Stimulated activated CD4-positive, alpha-beta T cell treated with anti-CD3 and anti-CD28 coated beads, Interleukin-2, amount 100 ng/mL, for 48 hours (primary cell): ENCODE results near the gene GABRG3.

Experiments
- DNase-seq, 2 donors: peaks; one replicate each; pipeline ENCODE4 v3.0.0-alpha.2; 2020

GABRG3 gene

DNA sequence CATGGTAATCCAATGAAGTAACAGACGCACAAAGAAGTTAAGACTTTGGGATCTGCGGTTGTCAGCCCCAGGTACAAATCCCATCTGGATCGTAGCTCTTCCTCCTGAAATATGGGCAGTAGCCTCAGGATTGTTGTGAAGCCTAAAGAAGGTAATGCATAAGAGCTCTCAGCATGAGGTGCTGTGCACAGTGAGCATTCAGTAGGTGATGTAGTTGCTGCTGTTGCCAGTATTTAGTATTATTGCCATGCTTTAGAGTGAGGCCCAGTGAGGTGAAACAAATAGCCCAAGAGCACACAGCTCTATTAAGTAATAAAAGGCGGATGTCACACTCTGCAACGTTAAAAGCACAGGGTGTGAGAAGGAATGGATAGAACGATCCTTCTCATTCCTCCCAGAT lies 225.7 kb downstream of the GABRG3 start:
- DNase-seq, result no peak

DNA sequence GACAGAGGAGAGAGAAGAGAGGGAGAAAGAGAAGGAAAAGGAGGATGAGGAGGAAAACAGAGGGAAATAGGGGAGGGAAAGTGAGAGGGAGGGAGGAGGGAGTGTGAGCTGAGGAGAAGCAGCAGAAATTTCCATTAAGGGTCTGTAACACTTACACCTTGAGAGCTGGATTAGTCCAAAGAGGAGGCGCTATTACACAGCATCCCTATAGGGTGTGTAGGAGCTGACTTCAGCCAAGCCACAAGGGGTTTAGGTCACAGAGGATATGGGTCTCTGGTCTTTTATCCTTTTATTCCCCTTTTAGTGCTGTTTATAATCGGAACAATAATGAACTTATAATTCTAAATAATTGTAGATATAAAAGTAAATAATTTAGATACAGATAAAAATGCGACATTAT lies 230.4 kb downstream of the GABRG3 start:
- no peak for DNase-seq

DNA sequence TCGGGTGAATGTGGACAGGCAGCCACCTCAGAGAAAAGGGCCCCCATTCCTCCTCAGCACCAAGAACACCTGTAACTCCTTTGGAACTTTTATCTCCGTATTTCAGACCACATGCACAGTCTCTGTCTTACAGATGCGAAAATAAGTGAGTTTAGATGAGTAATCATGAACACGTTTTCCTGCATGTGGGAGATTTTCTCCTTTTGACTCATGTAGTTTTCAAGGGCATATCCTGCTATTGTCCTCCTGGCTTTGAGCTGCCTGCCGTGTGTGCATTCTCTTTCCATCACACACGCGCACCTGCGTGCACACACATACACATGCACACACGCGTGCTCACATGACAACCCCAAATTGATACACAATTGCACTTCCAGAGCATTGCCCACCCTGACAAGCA lies 239.2 kb downstream of the GABRG3 start:
- DNase-seq, result no peak

DNA sequence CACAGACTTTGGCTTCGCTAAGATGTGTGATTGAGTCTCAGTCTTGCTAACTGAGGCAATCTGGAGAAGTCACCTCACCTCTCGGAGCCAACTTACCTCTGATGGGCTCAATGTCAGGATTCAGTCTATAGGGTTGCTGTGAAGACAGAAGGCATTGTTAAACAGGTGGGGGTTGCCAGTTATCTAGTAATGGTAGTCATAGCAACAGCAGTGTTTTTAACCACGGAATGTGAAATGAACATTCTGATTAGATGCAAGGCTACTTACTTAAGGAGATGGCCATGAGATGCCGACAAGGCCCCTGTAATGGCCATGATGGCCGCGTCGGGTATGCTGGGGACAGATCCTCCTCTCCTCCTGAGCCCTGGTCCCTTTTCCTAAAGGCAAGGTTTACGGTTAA lies 243.1 kb downstream of the GABRG3 start:
- DNase-seq, result no peak

DNA sequence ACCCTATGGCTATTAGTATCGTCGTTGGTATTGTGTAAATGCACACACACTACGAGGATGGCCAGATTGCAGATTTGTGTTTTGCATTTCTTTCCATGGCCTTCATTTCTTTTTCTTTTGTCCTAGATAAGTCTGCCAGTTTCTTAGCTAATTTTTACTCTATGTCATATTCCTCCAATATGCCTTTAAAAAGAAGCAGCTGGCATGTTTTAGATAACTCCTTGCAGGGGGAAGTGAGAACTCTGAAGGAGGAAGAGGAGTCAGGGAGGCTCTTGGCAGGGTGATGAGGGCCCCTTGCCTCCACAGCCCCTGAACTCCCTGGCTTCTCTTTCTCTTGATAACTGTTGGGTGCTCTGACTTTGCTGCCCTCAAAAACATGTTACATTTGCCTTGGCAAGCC lies 244.0 kb downstream of the GABRG3 start:
- no peak for DNase-seq

DNA sequence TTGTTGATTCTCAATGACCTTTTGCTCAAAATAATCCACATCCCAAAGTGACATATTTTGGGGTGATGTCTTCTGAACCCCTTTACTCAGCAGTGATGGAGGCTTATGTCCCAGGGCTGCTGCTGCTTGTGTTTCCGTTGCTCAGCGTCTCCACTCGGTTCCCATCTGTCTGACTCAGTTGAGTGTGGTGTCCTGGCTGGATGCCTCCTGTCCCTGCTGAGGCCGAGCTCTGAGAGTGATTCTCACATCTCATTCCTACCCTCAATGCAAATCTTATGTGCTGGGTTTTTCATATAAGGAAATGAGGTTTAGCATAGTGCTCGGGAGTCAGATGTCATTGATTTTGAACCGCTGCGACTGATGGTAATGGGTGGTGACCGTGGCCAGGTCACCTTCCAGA lies 247.4 kb downstream of the GABRG3 start:
- DNase-seq, result no peak

DNA sequence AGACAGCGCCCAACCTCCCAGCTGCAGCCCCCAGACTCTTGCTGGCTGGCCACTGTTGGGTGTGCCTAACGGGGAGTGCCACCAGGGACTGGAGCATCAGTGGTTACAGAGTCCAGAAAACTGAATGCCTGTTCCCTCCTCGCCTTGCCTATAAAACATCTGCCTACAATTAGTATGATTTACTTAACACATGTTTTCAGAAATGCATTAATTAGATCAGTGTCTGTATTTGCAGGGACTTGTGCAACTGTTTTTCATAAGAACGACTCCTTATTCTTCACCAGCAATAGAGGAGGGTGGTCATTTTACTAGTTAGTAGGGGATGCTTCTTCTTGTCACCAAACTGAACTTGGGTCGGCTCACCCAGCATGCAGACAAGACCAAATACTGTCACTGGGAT lies 248.7 kb downstream of the GABRG3 start:
- no peak for DNase-seq

DNA sequence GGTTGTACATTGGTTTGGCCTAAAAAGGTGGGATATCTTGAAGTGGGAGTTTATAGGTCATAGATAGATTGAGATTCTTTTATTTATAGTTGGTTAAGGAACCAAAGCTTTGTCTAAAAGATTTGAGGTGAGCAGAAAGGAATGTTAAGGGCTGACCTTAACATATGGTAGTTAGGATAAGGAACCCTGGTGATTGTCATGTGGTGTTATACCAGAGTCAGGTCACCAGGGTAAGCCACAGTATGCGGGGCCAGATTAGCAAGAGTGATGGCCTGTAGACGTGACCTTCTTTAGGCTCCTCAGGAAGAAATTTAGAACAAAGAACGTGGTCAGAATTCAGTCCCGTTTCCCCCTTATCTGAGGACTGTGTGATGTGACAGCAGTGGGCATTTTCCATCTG lies 249.2 kb downstream of the GABRG3 start:
- DNase-seq, result no peak

DNA sequence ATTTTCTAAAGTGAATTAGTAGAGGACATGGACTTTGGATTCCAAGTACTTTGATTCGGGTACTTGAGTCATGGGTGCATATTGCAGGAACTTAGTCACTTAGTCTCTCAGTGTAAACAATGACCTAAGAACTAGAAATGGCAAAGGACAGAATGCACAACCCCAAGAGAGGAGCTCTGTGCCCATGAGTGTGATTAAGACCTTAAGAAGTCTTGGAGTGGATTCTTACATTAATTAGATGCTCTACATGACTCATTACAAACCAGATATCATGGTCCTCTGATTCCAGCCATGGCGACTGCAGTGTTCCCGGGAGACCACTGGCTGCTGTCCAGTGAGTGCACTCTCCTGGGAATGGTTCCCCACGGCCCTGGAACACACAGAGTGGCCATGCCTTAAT lies 251.5 kb downstream of the GABRG3 start:
- DNase-seq, result no peak

DNA sequence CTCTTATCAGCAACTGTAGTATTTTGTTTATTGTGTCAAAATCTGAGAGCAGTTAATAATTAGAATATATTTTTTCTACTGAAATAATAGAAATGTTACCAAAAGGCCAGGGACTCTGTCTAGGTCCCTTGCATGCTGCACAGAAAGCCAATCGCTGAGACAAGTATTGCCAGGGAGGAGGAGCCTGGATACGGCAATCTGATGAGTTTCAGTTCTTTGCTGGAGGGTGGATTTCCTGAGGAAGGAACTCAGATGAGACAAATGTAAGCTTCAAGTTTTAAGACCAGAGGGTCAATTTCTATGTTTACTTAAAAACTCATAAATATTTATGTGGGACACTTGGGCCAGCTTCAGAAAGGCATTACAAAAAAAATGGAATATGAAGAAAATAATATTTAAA lies 252.2 kb downstream of the GABRG3 start:
- no peak for DNase-seq

DNA sequence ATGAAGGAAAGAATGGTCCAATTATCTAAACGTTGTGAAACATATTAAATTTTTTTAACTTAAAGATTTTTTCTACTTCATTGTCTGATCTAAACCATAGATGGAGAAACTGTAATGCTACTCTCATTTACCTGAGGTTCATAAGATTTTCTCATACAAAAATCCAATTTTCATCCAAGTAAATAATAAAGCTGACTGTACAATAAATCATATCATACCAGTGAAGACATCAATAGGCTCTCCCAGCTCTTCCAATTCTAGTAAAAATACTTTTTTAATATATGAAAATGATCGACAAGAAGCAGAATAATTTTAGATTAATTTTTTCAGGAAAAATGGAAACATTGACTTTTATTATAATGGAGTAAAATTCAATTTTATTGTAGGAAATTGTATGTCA lies 260.8 kb downstream of the GABRG3 start:
- DNase-seq, result no peak

DNA sequence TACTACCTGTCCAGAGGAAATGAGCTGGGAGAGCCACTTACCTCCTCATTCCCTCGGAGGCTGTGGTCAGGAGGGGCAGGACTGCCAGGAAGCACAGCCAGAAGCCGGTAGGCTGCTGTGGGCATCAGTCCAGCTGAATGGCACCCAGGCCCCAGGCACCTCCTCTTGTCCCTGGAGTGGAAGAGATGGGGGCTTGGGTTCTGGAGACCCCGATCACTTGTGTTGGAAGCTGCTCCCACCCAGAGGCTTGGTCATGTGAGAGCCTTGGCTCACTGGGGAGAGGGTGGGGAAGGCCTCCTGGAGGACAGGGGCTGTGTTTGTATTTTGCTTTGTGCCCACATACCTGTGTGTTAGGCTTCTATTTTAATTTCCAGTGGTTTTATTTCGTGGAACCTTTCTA lies 261.9 kb downstream of the GABRG3 start:
- no peak for DNase-seq

DNA sequence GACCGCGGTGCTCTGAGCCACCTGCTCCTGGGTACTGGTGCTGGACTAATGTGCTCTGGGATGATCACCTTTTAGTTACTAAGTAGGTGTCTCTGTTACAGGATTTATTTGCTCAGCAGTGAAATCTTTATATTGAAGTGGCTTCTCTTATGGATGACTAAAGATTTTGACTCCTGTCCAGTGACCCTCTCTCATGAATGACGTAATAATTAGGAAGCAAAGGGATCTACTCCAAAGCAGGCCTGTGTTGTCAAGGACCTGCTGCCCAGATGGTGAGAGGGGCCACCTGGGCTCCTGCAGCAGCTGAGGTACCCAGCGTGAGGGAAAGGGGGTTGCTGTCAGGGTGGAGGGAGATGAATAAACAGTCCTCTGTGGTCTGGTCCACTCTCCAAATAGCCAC lies 263.6 kb downstream of the GABRG3 start:
- DNase-seq, result no peak

DNA sequence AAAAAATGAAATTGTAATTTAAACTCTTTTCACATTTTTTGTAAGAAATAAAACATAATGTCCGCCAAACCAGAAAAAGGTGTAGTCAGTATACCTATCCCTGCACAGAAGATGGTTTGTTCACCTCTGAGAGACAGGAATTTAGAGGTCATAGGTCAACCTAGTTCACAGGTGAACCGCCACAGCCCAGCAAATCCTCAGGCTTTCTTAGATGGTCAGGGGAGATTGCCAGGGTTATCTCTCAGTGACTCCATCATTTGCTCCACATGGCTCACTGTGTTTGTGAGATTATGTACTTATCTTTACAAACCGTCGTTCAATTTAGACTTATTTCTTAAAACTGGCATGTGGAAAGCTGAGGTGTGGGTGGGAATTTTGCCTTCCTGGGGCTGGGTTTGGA lies 264.2 kb downstream of the GABRG3 start:
- DNase-seq, result no peak

DNA sequence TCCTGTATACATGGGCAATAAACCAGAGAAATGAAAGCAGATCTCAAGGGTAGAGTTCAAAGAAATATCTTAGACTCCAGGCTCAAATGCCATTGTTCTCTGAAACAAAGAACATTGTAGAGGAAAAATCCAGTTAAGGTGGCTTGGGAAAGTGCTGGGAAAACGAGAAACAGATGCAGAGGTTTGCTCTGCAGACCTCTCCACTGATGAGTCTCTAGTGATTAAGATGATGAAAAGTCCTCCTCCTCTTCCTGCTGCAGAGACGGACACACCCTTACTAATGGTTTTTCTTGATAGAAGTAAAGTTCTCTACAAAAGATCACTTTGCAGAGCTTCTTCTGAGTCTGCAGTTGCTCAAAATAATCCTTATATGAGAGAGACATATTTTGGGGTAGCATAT lies 264.7 kb downstream of the GABRG3 start:
- DNase-seq, result no peak

DNA sequence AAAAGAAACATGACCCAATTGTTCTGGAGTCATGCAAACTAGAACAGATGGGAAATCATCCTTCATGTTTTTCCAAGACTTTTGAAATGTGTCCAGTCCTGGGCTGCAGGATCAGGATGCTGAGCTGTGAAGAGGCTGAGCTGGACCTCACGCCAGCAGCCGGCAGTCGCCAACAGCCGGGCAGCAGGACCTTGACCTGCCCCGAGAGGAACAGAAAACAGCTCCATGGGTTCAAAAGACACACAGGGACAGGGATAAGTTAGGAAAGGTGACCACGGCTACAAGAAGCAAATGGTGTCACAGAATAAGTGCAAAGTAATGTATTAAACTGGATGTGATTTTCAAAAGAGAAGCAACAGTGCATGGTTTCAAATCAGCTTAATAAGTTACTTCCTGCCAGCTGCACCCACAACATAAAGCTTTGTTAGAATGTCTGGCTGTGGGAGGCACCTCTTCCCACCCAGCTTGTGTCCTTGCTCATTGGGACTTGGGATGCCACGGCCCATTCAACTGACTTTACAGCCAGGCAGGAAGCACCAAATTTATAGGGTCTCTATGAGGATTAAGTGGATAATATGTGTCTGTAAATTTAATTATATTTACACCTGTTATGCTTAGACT lies 266.4 kb downstream of the GABRG3 start:
- DNase-seq, result no peak

DNA sequence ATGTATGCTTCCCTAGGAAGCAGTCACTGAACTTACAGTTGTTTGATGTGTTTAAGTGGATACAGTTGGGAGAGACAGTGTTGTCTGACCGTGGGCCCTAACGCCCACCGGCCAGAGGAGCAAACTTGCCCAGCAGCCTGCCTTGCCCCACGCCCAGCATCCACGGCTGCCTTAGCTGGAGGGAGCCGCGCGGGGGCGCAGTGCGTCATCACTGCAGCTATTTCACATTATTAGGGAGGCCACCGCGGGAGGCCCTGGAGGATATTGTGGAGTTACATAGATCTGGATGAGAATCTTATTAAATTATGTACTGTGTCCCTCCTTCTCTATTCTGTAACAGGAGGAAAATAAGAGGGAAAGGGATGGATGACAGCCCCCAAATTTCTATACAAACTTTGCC lies 267.2 kb downstream of the GABRG3 start:
- DNase-seq, result no peak

DNA sequence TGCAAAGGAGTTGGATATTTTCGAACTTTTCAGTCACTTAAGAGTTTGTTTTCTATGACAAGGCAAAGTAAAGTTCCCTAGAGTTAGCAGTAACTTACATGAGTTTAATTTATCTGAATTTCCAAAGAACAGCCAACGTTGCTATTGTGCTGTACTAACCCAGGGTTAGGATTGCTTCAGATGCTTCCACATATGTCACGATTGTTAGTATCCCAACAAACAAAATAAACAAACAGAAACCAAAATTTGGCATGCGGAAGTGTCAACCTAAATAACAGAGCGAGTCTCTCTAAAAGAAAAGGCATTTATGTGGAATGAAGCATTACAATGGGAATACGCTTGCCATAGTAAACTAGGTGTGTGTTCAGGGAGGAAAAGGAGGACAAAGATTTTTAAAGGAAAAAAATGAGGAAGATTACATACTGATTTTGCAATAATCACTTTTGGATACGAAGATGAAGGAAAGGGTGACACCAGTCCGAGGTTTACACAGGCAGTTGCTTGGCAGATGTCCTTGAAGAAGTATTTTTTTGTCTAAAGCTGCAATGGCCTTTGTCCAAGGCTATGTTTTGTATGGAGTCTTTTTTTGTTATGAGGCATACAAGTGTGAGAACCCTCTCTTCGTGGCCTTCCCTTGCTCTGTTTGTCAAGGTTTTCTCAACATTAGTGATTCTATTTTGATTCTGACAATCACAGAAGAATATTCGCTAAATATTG lies 267.9 kb downstream of the GABRG3 start:
- DNase-seq, result no peak

DNA sequence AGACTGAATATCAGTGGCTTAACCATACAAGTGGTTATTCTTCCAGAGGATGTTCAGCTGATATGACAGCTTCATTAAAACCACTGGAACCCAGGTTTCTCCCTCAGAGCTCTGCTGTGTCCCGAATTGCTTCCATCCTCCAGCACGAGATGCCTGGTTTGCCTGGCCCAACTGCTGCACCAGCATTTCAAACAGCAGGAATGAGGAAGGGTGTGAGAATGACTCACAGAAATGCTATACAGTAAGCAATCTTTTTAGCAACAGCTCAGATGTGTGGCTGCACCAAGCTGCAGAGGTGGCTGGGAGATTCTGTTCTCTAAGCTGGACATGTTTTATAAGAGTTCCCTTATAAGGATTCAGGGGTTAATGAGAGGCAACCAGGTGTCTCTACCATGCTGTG lies 271.0 kb downstream of the GABRG3 start:
- DNase-seq, result no peak

DNA sequence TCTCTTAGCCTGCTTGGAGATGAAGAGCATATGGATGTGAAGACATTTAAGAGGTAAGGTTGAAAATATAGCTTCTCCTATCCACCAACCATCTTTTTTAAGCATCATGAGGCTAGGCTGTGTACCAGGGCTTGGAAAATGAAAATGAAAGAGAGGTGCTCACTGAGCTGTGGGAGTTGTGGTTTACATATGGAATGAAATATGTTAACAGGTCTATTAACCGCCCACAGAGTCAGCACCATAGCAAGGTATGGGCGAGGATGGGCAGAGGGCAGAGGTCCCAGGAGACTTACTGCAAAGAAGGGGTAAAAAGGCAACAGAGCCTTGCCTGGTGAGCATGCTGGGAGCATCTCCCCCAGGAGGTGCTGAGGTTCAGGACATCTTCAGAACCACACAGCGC lies 273.1 kb downstream of the GABRG3 start:
- no peak for DNase-seq

DNA sequence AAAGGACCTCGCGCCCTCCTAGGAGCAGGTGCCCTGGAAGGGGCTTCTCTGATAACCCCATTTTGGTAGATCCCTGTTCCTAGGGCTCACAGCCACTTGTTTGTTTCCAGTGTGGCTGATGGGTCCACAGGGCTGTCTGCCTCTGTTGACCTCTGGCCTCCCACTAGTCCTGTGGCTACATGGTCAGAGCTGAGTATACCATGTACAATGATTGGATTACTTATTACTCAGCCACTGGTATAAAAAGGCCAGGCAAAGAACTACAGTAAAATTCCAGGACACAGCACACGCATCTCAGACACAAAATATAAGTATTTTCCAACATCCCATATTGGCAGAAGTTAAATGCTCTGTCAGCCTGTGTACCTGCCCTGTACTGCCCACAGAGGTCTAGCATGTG lies 277.3 kb downstream of the GABRG3 start:
- no peak for DNase-seq

DNA sequence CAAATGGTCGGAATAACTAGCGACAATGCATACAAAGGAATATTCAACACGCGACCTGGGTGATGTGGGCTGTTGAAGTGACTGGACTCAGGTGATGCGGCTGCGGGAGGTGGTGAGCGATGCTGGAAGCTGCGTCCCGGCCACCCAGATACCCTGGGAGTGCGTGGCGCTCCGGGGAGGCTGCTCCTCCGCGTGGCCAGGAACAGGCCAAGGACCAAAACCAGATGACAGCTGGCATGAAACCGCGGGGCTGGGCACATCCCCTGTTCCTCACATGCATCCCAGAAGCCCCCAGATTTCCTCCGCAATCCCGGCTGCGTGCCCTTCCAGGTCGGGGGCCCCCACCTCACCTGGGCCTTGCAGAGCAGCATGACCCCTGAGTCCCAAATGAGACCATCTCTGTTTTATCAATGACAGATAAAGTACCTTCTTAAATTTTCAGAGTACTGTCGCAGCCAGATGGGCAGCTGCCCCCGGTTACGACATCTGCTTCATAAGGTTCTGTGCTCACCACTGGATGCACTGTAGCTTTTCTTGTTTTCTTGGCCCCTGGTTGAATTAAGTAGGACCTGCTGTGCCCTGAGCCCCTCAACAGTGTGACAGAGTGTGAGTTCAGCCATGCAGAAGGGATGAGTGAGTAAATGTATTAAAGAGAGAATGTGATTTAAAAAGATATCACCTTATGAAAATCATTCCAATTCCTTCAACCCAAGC lies 278.2 kb downstream of the GABRG3 start:
- no peak for DNase-seq

DNA sequence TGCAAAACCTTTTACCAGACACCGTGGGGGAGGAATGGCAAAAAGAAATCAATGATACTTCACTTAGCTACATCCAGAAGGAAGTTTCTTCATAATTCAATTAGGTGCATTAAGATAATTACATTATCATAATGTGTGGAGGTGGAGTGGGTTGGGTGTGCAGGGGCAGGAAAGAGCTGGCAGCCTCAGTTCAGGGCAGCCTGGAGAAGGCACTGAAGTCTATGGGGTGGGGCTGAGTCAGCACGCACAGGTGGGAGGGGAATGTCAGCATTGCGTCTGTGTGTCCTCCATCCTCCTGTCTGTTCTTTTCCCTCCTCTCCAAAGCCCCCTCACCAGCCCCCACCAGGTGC lies 278.8 kb downstream of the GABRG3 start:
- DNase-seq, result no peak

DNA sequence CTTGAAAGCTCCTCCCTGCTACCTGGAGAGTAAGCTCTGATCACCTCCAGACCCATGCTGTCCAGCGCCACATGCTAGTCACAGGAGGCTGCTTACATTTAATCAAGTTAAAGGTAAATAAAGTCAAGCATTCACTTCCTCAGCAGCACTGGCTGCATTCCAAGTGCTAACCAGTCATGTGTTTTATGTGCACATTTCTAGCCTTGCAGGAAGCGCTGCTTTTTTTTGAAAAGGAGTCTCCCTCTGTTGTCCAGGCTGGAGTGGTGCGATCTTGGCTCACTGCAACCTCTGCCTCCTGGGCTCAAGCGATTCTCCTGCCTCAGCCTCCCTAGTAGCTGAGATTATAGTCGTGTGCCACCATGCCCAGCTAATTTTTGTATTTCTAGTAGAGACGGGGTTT lies 279.2 kb downstream of the GABRG3 start:
- DNase-seq, result no peak

DNA sequence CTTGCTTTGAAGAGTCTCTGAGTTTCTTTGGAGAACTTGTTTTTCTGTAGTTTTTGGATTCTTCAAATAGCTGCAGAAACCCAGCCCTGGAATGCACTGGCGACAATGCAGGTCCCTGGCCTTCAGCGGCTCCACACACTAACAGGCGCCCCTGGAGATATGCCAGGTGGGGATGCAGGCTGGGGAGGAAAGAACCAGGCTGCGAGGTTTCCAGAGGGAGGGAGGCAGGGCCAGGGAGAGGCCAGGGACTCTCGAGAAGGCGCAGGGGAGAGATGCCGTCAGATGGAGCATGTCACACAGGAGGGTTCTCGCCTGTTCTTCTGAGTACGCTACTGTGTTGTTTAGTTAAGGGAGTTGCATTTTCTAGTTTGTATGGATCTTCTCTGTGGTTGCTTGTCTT lies 283.1 kb downstream of the GABRG3 start:
- no peak for DNase-seq
